H9 (cell line): ENCODE data around the gene C9orf43. TPM values are rescaled to one million over a fixed set of nuclear protein-coding genes. Genes with fewer than 3 reads are reported as not detected.

ENCODE experiments used
- DNase-seq: peaks from one replicate; pipeline ENCODE4 v3.0.0-alpha.2; 2017
- H2AFZ ChIP-seq: one replicate; pipeline ENCODE4 v1.6.1; 2013; ENCODE audit warnings: mild to moderate bottlenecking, low read length, control low read depth, moderate library complexity
- H2AK5ac ChIP-seq: 2 replicates; pipeline ENCODE4 v1.6.1; 2013; ENCODE audit warnings: low read length, control low read depth, mixed read lengths; ENCODE audit not compliant: insufficient read length
- H2BK120ac ChIP-seq: one replicate; pipeline ENCODE4 v1.6.1; 2013; ENCODE audit warnings: low read depth, mild to moderate bottlenecking, low read length, control low read depth, inconsistent platforms; ENCODE audit not compliant: poor library complexity, severe bottlenecking
- H2BK12ac ChIP-seq: 2 replicates; pipeline ENCODE4 v1.6.1; 2013; ENCODE audit warnings: low read length, control low read depth, mixed read lengths, low read depth; ENCODE audit not compliant: insufficient read length
- H2BK15ac ChIP-seq: 2 replicates; pipeline ENCODE4 v1.6.1; 2013; ENCODE audit warnings: low read depth, low read length, control low read depth
- H2BK20ac ChIP-seq: one replicate; pipeline ENCODE4 v1.6.1; 2013; ENCODE audit warnings: low read depth, mild to moderate bottlenecking, low read length, control low read depth, inconsistent platforms; ENCODE audit not compliant: poor library complexity, severe bottlenecking
- H2BK5ac ChIP-seq: 2 replicates; pipeline ENCODE4 v1.6.1; 2013; ENCODE audit warnings: low read length, control low read depth, mixed read lengths; ENCODE audit not compliant: insufficient read length
- H3K14ac ChIP-seq: 2 replicates; pipeline ENCODE4 v1.6.1; 2013; ENCODE audit warnings: low read length, control low read depth; ENCODE audit not compliant: insufficient read depth
- H3K18ac ChIP-seq: 2 replicates; pipeline ENCODE4 v1.6.1; 2013; ENCODE audit warnings: low read depth, mild to moderate bottlenecking, mixed read lengths, low read length, control low read depth; ENCODE audit not compliant: insufficient read length
- H3K23ac ChIP-seq: 2 replicates; pipeline ENCODE4 v1.6.1; 2013; ENCODE audit warnings: low read length, control low read depth, mixed read lengths, low read depth; ENCODE audit not compliant: insufficient read length
- H3K23me2 ChIP-seq: 2 replicates; pipeline ENCODE4 v1.6.1; 2013; ENCODE audit warnings: low read depth, mild to moderate bottlenecking, mixed read lengths, low read length, control low read depth; ENCODE audit not compliant: insufficient read length, poor library complexity, severe bottlenecking
- H3K27ac ChIP-seq: 2 replicates; pipeline ENCODE4 v1.5.1; 2013; ENCODE audit warnings: low read length, control low read depth, mixed read lengths, low read depth; ENCODE audit not compliant: insufficient read length
- H3K27me3 ChIP-seq: 2 replicates; pipeline ENCODE4 v1.6.1; 2013; ENCODE audit warnings: low read length, control low read depth, inconsistent platforms; ENCODE audit not compliant: insufficient read depth
- H3K4ac ChIP-seq: 2 replicates; pipeline ENCODE4 v1.6.1; 2013; ENCODE audit warnings: low read depth, mild to moderate bottlenecking, control low read depth, inconsistent platforms, low read length, moderate library complexity
- H3K4me1 ChIP-seq: 2 replicates; pipeline ENCODE4 v1.6.1; 2013; ENCODE audit warnings: low read length, control low read depth, inconsistent platforms; ENCODE audit not compliant: insufficient read depth
- H3K4me2 ChIP-seq: 2 replicates; pipeline ENCODE4 v1.6.1; 2013; ENCODE audit warnings: low read length, control low read depth, mixed read lengths; ENCODE audit not compliant: insufficient read length, insufficient read depth
- H3K56ac ChIP-seq: 2 replicates; pipeline ENCODE4 v1.6.1; 2013; ENCODE audit warnings: low read depth, mild to moderate bottlenecking, mixed read lengths, low read length, control low read depth; ENCODE audit not compliant: insufficient read length
- H3K79me1 ChIP-seq: 2 replicates; pipeline ENCODE4 v1.6.1; 2013; ENCODE audit warnings: low read depth, mild to moderate bottlenecking, moderate library complexity, low read length, control low read depth, inconsistent platforms; ENCODE audit not compliant: insufficient read depth, poor library complexity, severe bottlenecking
- H3K79me2 ChIP-seq: 2 replicates; pipeline ENCODE4 v1.6.1; 2013; ENCODE audit warnings: low read length, control low read depth, inconsistent platforms; ENCODE audit not compliant: insufficient read depth
- H3K9ac ChIP-seq: 2 replicates; pipeline ENCODE4 v1.6.1; 2013; ENCODE audit warnings: low read length, control low read depth, mixed read lengths; ENCODE audit not compliant: insufficient read length; ENCODE audit errors: extremely low read depth
- H3K9me3 ChIP-seq: one replicate; pipeline ENCODE4 v1.6.1; 2013; ENCODE audit warnings: low read depth, low read length, inconsistent platforms; ENCODE audit not compliant: control insufficient read depth
- H3T11ph ChIP-seq: one replicate; pipeline ENCODE4 v1.6.1; 2013; ENCODE audit warnings: mild to moderate bottlenecking, low read length, control low read depth, inconsistent platforms
- H4K20me1 ChIP-seq: one replicate; pipeline ENCODE4 v1.6.1; 2013; ENCODE audit not compliant: control insufficient read depth, insufficient read length, insufficient read depth
- H4K5ac ChIP-seq: 2 replicates; pipeline ENCODE4 v1.6.1; 2013; ENCODE audit warnings: low read depth, mild to moderate bottlenecking, mixed read lengths, low read length, control low read depth; ENCODE audit not compliant: insufficient read length
- H4K8ac ChIP-seq: replicated peaks from 2 replicates; pipeline ENCODE4 v1.6.1; 2013; ENCODE audit warnings: low read length, control low read depth, mixed read lengths, low read depth; ENCODE audit not compliant: insufficient read length
- H4K91ac ChIP-seq: 2 replicates; pipeline ENCODE4 v1.6.1; 2013; ENCODE audit warnings: low read depth, mild to moderate bottlenecking, moderate library complexity, mixed read lengths, low read length, control low read depth; ENCODE audit not compliant: insufficient read length
- H3K27ac Mint-ChIP-seq, 3 experiments: 2 replicates in 2 of 3; 3 replicates in 1 of 3; pipeline ENCODE4 v1.8.0; 2020 to 2021; ENCODE audit warnings: mixed read lengths in 3 of 3, mild to moderate bottlenecking in 1 of 3, moderate library complexity in 1 of 3
- H3K27me3 Mint-ChIP-seq: 2 replicates; pipeline ENCODE4 v1.8.0; 2021; ENCODE audit warnings: low read depth, mild to moderate bottlenecking, moderate library complexity, mixed read lengths
- H3K36me3 Mint-ChIP-seq, 3 experiments: 2 replicates in 2 of 3; 3 replicates in 1 of 3; pipeline ENCODE4 v1.8.0; 2020 to 2021; ENCODE audit warnings: low read depth in 3 of 3, mixed read lengths in 3 of 3; ENCODE audit not compliant: insufficient read depth in 1 of 3
- H3K4me1 Mint-ChIP-seq, 2 experiments: 2 replicates each; pipeline ENCODE4 v1.8.0; 2020; ENCODE audit warnings: mixed read lengths in 2 of 2
- H3K4me3 Mint-ChIP-seq, 2 experiments: 2 replicates in 1 of 2; 3 replicates in 1 of 2; pipeline ENCODE4 v1.8.0; 2020 to 2021; ENCODE audit warnings: mild to moderate bottlenecking in 2 of 2, mixed read lengths in 2 of 2, moderate library complexity in 1 of 2
- H3K9me3 Mint-ChIP-seq, 2 experiments: 2 replicates in 1 of 2; 3 replicates in 1 of 2; pipeline ENCODE4 v1.8.0; 2020; ENCODE audit warnings: mild to moderate bottlenecking in 2 of 2, mixed read lengths in 2 of 2, moderate library complexity in 1 of 2
- WGBS: extraction: QIAGEN DNeasy Blood & Tissue Kit; methylation state at CpG from one replicate; pipeline ENCODE4 v1.1.7; 2013; ENCODE audit warnings: missing lambda C conversion rate, low lambda C conversion rate, mixed read lengths; ENCODE audit not compliant: insufficient read length; ENCODE audit errors: extremely low coverage; 5-methylcytosine and 5-hydroxymethylcytosine counted together
- total RNA-seq: library from RNA; stranded (reverse); gene quantifications from 2 replicates; pipeline ENCODE4 v1.2.1, GENCODE V29; 2021
- TF ChIP-seq, protein P1 (sequence below): fragments of 200-600 bp; sonication (generic); conservative IDR thresholded peaks from 3 replicates; pipeline ENCODE4 v1.8.0; 2021; ENCODE audit warnings: antibody characterized with exemption, mild to moderate bottlenecking

C9orf43 gene
- total RNA-seq, 1 experiment from 2014 or later: 0.57 TPM

GRCh38 chr9:113391917-113392316 is 18.6 kb upstream of the C9orf43 start:
- Histone ChIP-seq H2BK5ac (no peak overlapping the region), H4K20me1 (no peaks in the 10 kb centered on the region), H3K18ac (no peak overlapping the region), H2BK12ac (no peak overlapping the region), H3K4me1 (no peaks in the 10 kb centered on the region), H2AK5ac (no peak overlapping the region), H3K27me3 (no peaks in the 10 kb centered on the region), H3K9ac (no peak overlapping the region), H3T11ph (no peak overlapping the region), H3K27ac (no peak overlapping the region), H3K9me3 (no peaks in the 10 kb centered on the region), H3K79me1 (no peaks in the 10 kb centered on the region), H2BK15ac (no peak overlapping the region), H4K8ac (no peak overlapping the region), H2AFZ (no peak overlapping the region), H3K4me2 (no peak overlapping the region), H2BK120ac (no peak overlapping the region), H3K14ac (no peak overlapping the region), H3K56ac (no peak overlapping the region), H4K5ac (no peak overlapping the region), H2BK20ac (no peak overlapping the region), H3K4ac (no peak overlapping the region), H3K79me2 (no peaks in the 10 kb centered on the region), H3K23me2 (no peaks in the 10 kb centered on the region), H3K23ac (no peak overlapping the region), H4K91ac (no peak overlapping the region)
- Mint-ChIP-seq H3K4me3 (no peak overlapping the region), H3K4me1 (no peaks in the 10 kb centered on the region), H3K9me3 (no peaks in the 10 kb centered on the region), H3K27ac (no peak overlapping the region), H3K36me3 (peaks cover 3 to 45% (median 36%) of the 10 kb centered on the region in 3 experiments; a peak in 5 of 7 replicates), H3K27me3 (no peaks in the 10 kb centered on the region)
- DNase-seq: no peak
- no CpG with 5 or more reads among the region's 7 CpGs for WGBS
- TF ChIP-seq, protein P1, sequence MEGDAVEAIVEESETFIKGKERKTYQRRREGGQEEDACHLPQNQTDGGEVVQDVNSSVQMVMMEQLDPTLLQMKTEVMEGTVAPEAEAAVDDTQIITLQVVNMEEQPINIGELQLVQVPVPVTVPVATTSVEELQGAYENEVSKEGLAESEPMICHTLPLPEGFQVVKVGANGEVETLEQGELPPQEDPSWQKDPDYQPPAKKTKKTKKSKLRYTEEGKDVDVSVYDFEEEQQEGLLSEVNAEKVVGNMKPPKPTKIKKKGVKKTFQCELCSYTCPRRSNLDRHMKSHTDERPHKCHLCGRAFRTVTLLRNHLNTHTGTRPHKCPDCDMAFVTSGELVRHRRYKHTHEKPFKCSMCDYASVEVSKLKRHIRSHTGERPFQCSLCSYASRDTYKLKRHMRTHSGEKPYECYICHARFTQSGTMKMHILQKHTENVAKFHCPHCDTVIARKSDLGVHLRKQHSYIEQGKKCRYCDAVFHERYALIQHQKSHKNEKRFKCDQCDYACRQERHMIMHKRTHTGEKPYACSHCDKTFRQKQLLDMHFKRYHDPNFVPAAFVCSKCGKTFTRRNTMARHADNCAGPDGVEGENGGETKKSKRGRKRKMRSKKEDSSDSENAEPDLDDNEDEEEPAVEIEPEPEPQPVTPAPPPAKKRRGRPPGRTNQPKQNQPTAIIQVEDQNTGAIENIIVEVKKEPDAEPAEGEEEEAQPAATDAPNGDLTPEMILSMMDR: no peak
